Calu3 (cell line): Measurements from ENCODE around the gene NUDCD3. TPM values are rescaled to one million over a fixed set of nuclear protein-coding genes. Genes with fewer than 3 reads are reported as not detected.
A peak's percentile ranks its signal among the peaks of the same experiment; 100 is the strongest.

Source experiments
- BruUV-seq: library from RNA; stranded (reverse); fragments of 400-500 nt; replicated peaks from 2 replicates; lab custom pipeline; 2021; lab: Mats Ljungman, UMichigan
- CTCF ChIA-PET: fragments of 300-600 bp; sonication (Branson Sonifier 250); formaldehyde crosslinking; loops from one replicate; lab custom pipeline; 2022; ENCODE audit warnings: antibody characterized with exemption; lab: Charles Lee
- DNase-seq: peaks from one replicate; pipeline ENCODE4 v3.0.0; 2022
- H3K27ac Mint-ChIP-seq: one replicate; pipeline ENCODE4 v1.8.0; 2022; ENCODE audit warnings: mixed read lengths; ENCODE audit not compliant: unreplicated experiment
- H3K27me3 Mint-ChIP-seq: one replicate; pipeline ENCODE4 v1.8.0; 2022; ENCODE audit warnings: mixed read lengths; ENCODE audit not compliant: unreplicated experiment
- H3K36me3 Mint-ChIP-seq: one replicate; pipeline ENCODE4 v1.8.0; 2022; ENCODE audit warnings: mild to moderate bottlenecking, moderate library complexity, mixed read lengths; ENCODE audit not compliant: insufficient read depth, unreplicated experiment
- H3K4me1 Mint-ChIP-seq: one replicate; pipeline ENCODE4 v1.8.0; 2022; ENCODE audit warnings: mild to moderate bottlenecking, low read depth, mixed read lengths; ENCODE audit not compliant: unreplicated experiment
- H3K4me3 Mint-ChIP-seq: one replicate; pipeline ENCODE4 v1.8.0; 2022; ENCODE audit warnings: mild to moderate bottlenecking, low read depth, moderate library complexity, mixed read lengths; ENCODE audit not compliant: unreplicated experiment
- H3K9me3 Mint-ChIP-seq: one replicate; pipeline ENCODE4 v1.8.0; 2022; ENCODE audit warnings: low read depth, mixed read lengths; ENCODE audit not compliant: unreplicated experiment
- intact Hi-C: fragments of 100-400 bp; cut with micrococcal nuclease; formaldehyde crosslinking; loops from one replicate; pipeline ENCODE4 v1.10.0; 2022; ENCODE audit not compliant: unreplicated experiment
- total RNA-seq: library from RNA; stranded (reverse); gene quantifications from 2 replicates; pipeline ENCODE4 v1.2.3, GENCODE V29; 2022
- TF ChIP-seq, protein P1 (sequence below): fragments of 200-600 bp; IDR thresholded peaks from one replicate; pipeline ENCODE4 v1.8.0; 2022; ENCODE audit warnings: antibody characterized with exemption; ENCODE audit not compliant: unreplicated experiment

Gene NUDCD3
- total RNA-seq, 1 experiment from 2014 or later: 176 TPM

- Mint-ChIP-seq H3K36me3 (no peaks in the 10 kb centered on the region), H3K4me1 (no peaks in the 10 kb centered on the region), H3K4me3 (no peak overlapping the region), H3K9me3 (no peaks in the 10 kb centered on the region), H3K27me3 (no peaks in the 10 kb centered on the region), H3K27ac (no peak overlapping the region)
- DNase-seq: no peak
- intact Hi-C loops: no loop called here
- no TSS peak for BruUV-seq
- TF ChIP-seq, protein P1, sequence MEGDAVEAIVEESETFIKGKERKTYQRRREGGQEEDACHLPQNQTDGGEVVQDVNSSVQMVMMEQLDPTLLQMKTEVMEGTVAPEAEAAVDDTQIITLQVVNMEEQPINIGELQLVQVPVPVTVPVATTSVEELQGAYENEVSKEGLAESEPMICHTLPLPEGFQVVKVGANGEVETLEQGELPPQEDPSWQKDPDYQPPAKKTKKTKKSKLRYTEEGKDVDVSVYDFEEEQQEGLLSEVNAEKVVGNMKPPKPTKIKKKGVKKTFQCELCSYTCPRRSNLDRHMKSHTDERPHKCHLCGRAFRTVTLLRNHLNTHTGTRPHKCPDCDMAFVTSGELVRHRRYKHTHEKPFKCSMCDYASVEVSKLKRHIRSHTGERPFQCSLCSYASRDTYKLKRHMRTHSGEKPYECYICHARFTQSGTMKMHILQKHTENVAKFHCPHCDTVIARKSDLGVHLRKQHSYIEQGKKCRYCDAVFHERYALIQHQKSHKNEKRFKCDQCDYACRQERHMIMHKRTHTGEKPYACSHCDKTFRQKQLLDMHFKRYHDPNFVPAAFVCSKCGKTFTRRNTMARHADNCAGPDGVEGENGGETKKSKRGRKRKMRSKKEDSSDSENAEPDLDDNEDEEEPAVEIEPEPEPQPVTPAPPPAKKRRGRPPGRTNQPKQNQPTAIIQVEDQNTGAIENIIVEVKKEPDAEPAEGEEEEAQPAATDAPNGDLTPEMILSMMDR: no peak
- CTCF ChIA-PET: no interaction called here
Observed at GRCh38 chr7:44366986-44367385, 123.5 kb downstream of the NUDCD3 start.

- H3K4me3 Mint-ChIP-seq: no peak overlapping the region
- no peaks in the 10 kb centered on the region for H3K4me1 Mint-ChIP-seq
- H3K36me3 Mint-ChIP-seq: no peaks in the 10 kb centered on the region
- CTCF ChIA-PET: no interaction called here
- H3K27ac Mint-ChIP-seq: no peak overlapping the region
- peaks cover 51% of the 10 kb centered on the region for H3K27me3 Mint-ChIP-seq
- no TSS peak for BruUV-seq
- DNase-seq: no peak
- TF ChIP-seq, protein P1: no peak
- intact Hi-C loops: no loop called here
- H3K9me3 Mint-ChIP-seq: peaks cover 6% of the 10 kb centered on the region
Observed at GRCh38 chr7:44353668-44354067, 136.8 kb downstream of the NUDCD3 start.

- Mint-ChIP-seq H3K27me3 (peaks cover 43% of the 10 kb centered on the region), H3K36me3 (no peaks in the 10 kb centered on the region), H3K27ac (no peak overlapping the region), H3K9me3 (no peaks in the 10 kb centered on the region), H3K4me1 (no peaks in the 10 kb centered on the region), H3K4me3 (no peak overlapping the region)
- no TSS peak for BruUV-seq
- TF ChIP-seq, protein P1: no peak
- no peak for DNase-seq
- intact Hi-C loops: loop anchor here (5.0 kb wide), 1 partner anchor 218 kb away; no protein-coding TSS in a partner anchor
- CTCF ChIA-PET: interaction anchor here (0.6 to 1.4 kb wide), 5 partner anchors 11 to 605 kb away, joined by 3 to 8 read pairs (median 4); no protein-coding TSS in a partner anchor
Observed at GRCh38 chr7:44348851-44349781, 141.3 kb downstream of the NUDCD3 start.

DNA sequence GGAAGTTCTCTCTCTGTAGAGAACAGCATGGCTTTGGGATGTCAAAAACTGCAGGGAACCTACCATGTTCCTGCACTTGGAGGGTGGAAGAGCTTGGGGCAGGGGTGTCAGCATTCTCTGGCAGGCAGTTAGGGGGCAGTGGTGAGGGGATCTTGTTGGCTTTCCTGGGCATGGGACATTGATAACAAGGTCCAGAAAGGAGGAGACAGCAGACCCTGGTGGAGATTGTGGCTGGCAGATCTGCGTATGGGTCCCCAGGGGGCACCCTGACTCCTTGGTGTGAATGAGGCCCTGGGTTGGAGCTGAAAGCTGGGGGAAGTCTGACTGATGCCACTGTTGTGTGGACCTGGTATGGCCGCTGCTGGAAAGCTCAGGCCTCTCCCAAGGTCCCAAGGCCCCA is 142.2 kb downstream of the NUDCD3 start:
- CTCF ChIA-PET: interaction anchor here (1.0 to 1.4 kb wide), 3 partner anchors 10 to 217 kb away, joined by 3 to 8 read pairs (median 3); no protein-coding TSS in a partner anchor
- H3K27me3 Mint-ChIP-seq: peaks cover 39% of the 10 kb centered on the region
- BruUV-seq: no TSS peak

More for the DNA sequence above, 142.2 kb downstream of the NUDCD3 start:
- Mint-ChIP-seq H3K9me3 (no peaks in the 10 kb centered on the region), H3K27ac (no peak overlapping the region), H3K4me1 (no peaks in the 10 kb centered on the region), H3K36me3 (no peaks in the 10 kb centered on the region), H3K4me3 (no peak overlapping the region)
- TF ChIP-seq, protein P1: peak; percentile 69
- peak; percentile 46 for DNase-seq
- intact Hi-C loops: loop anchor here (5.0 kb wide), 1 partner anchor 219 kb away; no protein-coding TSS in a partner anchor
